ENCODE results near the gene OSCAR. TPM values are rescaled to one million over a fixed set of nuclear protein-coding genes. Genes with fewer than 3 reads are reported as not detected.
A peak's percentile ranks its signal among the peaks of the same experiment; 100 is the strongest.

OSCAR gene
- total RNA-seq, 4 donors from 2014 or later: 0.70 to 1.7 TPM; not detected in 2

DNA sequence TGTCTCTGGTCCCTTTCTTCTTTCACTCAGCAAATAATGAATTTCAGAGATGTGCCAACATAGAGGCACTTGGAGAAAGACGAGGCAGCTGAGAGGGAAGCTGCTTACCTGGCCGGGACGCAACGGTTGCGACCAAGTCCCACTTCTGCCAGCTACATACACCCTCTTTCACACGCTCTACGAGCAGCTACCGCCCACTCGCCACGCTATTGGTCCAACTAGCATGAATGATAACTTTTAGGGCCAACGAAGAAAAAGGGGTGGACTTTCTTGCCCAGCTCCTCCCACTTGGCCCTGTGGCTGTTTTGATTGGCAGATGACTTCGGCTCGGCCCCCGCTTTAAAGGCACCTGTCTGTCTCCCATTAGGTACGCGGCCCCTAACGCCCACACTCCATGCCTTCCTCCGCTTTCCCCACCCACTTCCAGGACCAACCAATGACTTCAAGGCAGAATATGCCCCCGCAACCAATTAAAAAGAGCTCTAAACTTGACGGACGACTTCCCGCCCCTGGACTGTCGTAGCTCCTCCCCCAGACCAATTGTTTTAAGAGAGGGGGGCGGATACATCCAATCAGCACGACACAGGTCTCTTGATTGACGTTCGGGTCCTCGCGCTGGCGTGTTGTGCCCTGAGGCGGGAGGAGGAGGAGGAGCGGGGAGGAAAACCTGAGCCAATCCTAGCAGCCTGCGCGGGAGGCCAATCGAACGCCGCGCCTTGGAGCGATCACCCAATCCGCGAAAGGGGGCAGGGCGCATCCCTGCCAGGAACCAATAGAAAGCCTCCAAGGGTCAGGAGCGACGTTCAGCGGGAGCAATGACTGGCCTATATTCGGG, 36.5 kb upstream of the OSCAR start:
- peak; percentile 31 to 87 for TF ChIP-seq POLR2A (IDR thresholded peaks at IDR 0.05)
- TF ChIP-seq, protein P1, sequence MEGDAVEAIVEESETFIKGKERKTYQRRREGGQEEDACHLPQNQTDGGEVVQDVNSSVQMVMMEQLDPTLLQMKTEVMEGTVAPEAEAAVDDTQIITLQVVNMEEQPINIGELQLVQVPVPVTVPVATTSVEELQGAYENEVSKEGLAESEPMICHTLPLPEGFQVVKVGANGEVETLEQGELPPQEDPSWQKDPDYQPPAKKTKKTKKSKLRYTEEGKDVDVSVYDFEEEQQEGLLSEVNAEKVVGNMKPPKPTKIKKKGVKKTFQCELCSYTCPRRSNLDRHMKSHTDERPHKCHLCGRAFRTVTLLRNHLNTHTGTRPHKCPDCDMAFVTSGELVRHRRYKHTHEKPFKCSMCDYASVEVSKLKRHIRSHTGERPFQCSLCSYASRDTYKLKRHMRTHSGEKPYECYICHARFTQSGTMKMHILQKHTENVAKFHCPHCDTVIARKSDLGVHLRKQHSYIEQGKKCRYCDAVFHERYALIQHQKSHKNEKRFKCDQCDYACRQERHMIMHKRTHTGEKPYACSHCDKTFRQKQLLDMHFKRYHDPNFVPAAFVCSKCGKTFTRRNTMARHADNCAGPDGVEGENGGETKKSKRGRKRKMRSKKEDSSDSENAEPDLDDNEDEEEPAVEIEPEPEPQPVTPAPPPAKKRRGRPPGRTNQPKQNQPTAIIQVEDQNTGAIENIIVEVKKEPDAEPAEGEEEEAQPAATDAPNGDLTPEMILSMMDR (IDR thresholded peaks at IDR 0.05): no peak
- Histone ChIP-seq H3K9me3 (no peaks in the 10 kb centered on the region), H3K27me3 (no peaks in the 10 kb centered on the region), H3K4me3 (peak overlapping the region; percentile 82 to 100 (median 96)), H3K4me1 (peaks cover 0 to 43% (median 15%) of the 10 kb centered on the region in 4 donors), H3K36me3 (peaks cover 0 to 20% (median 0%) of the 10 kb centered on the region in 3 donors), H3K27ac (peak overlapping the region; percentile 91 to 98 (median 95))
- DNase-seq: peak; percentile 98 to 100 (median 99)

DNA sequence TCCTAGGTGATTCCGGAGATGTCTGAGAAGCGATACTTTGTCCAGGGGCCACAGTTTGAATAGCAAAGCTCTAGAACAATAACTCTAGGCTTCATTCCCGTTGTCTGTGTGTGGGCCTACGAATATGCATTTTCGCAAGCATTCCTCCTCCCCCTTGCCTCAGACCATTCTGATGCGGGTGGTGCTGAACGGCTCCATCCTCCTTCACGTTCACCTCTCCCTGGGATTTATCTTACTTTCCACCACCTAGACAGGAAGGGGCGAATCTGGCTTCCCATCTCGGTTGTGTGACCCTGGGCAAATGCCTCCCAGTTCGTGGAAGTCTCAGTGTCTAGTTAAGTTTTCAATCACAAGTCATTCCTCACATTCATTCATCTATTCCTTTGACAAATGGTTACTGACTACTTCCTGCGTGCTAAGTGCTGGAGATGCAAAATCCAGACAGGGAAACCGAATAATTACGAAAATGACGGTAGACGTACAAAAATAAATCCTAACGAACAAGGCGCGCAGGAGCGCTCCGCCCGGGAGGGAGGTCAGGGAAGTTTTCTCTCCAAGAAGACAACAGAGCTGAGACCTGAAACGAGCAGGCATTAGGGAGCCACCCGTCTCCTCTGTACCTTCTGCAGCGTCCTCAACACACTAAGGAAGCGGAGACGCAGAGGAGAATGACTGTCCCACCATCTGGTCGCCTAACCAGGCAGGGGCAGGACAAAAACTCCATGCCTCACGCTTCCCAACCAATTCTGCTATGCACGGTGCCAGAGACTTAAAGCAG, 35.7 kb upstream of the OSCAR start:
- Histone ChIP-seq H3K27me3 (no peaks in the 10 kb centered on the region), H3K27ac (peak overlapping the region; percentile 13 to 97 (median 50)), H3K9me3 (no peaks in the 10 kb centered on the region)

DNA sequence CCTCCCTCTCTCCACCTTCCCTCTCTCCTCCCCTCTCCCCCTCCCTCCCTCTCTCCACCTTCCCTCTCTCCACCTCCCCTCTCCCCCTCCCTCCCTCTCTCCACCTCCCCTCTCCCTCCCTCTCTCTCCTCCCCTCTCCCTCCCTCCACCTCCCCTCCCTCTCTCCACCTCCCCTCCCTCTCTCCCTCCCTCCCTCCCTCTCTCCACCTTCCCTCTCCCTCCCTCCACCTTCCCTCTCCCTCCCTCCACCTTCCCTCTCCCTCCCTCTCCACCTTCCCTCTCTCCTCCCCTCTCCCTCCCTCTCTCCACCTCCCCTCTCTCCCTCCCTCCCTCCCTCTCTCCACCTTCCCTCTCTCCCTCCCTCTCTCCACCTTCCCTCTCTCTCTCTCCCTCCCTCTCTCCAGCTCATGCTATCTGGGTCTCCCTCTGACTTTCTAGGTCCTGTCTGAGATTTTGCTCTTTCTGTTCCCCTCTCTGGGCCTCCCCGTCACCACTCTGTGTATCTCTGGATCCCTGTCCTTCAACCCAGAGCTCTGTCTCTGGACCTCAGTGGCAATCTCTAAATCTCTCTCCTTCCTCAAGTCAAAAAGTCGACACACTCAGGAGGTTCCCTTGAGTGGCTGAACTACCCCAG, 33.5 kb upstream of the OSCAR start:
- Histone ChIP-seq H3K4me1 (peaks cover 0 to 19% (median 9%) of the 10 kb centered on the region in 4 donors), H3K27ac (no peak overlapping the region), H3K36me3 (peaks cover 0 to 18% (median 0%) of the 10 kb centered on the region in 3 donors), H3K9me3 (no peaks in the 10 kb centered on the region), H3K4me3 (no peak overlapping the region), H3K27me3 (no peaks in the 10 kb centered on the region)
- no peak for DNase-seq
- TF ChIP-seq, protein P1 (IDR thresholded peaks at IDR 0.05): no peak
- no peak for TF ChIP-seq POLR2A (IDR thresholded peaks at IDR 0.05)

More for the DNA sequence above, 35.7 kb upstream of the OSCAR start:
- Histone ChIP-seq H3K4me3 (peak overlapping the region; percentile 22 to 54 (median 45)), H3K4me1 (peaks cover 0 to 41% (median 15%) of the 10 kb centered on the region in 4 donors), H3K36me3 (peaks cover 0 to 19% (median 0%) of the 10 kb centered on the region in 3 donors)
- TF ChIP-seq, protein P1 (IDR thresholded peaks at IDR 0.05): no peak
- DNase-seq: peak in 1 of 3 donors; percentile 27

DNA sequence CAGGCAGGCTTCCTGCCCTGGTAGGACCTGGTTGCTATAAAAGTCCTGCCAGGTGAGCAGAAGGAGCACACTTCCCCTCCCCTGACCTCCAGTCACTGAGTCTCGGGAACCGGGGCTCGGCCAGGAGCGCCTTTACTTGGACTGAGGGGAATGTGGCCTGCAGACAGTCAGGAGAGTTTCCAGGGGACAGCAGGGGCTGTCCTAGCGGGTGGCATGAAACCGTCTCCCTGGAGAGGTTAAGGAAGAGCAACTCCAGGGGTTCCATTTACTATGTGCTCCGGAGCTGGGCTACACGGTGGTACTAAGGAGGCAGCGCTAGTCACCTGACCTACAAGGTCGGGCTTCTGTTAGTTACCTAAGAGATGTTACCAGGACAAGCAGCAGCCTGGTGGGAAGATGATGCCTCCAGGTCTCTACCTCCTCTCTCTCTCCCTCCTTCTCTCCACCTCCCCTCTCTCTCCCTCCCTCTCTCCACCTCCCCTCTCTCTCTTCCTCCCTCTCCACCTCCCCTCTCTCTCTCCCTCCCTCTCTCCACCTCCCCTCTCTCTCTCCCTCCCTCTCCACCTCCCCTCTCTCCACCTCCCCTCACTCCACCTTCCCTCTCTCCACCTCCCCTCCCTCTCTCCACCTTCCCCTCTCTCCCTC, 32.8 kb upstream of the OSCAR start:
- Histone ChIP-seq H3K27me3 (no peaks in the 10 kb centered on the region), H3K4me1 (peaks cover 0 to 12% (median 7%) of the 10 kb centered on the region in 4 donors), H3K36me3 (peaks cover 0 to 24% (median 0%) of the 10 kb centered on the region in 3 donors), H3K27ac (no peak overlapping the region), H3K4me3 (no peak overlapping the region), H3K9me3 (no peaks in the 10 kb centered on the region)
- no peak for DNase-seq
- no peak for TF ChIP-seq POLR2A (IDR thresholded peaks at IDR 0.05)
- TF ChIP-seq, protein P1 (IDR thresholded peaks at IDR 0.05): no peak

DNA sequence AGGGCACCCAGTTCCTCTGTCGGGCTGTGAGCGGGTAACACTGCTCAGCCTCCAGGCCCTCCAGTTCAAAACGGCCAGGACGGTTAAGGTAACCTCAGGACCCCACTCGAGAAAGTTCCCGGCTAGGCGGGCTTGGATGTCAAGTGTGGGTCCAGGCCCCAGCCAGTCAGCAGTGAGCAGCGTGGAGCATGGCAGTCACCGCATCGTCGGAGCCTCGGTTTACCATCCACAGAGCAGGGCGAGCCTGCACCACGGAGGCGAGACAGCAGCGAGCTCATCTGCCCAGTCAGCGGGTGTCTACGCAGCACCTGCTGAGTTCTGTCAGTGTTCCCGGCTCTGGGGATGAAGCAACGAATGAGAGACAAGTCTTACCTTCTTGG, 29.0 kb upstream of the OSCAR start:
- Histone ChIP-seq H3K9me3 (no peaks in the 10 kb centered on the region), H3K36me3 (peaks cover 0 to 62% (median 0%) of the 10 kb centered on the region in 3 donors)
- no peak for DNase-seq

More for the DNA sequence above, 29.0 kb upstream of the OSCAR start:
- no peak overlapping the region for H3K4me3 ChIP-seq
- H3K27ac ChIP-seq: no peak overlapping the region
- no peaks in the 10 kb centered on the region for H3K4me1 ChIP-seq
- TF ChIP-seq POLR2A (IDR thresholded peaks at IDR 0.05): no peak
- TF ChIP-seq, protein P1 (IDR thresholded peaks at IDR 0.05): no peak
- H3K27me3 ChIP-seq: no peaks in the 10 kb centered on the region
